Natural killer cell (primary cell): ENCODE measurements around the gene POMZP3. TPM values are rescaled to one million over a fixed set of nuclear protein-coding genes. Genes with fewer than 3 reads are reported as not detected.
"Not testable (repeated sequence)": the region's sequence is repeated elsewhere in the genome, so short reads cannot be mapped to it uniquely, and the experiment has no call there.

Source experiments
- ATAC-seq, 3 donors: fragments of 150-1000 bp in 2 of 3; fragments of 200-7000 bp in 1 of 3; cut with Tn5 transposase; 1 replicate in 1 of 3; 2 replicates in 2 of 3; pipeline ENCODE4 v1.10.0; 2021; ENCODE audit warnings: mild to moderate bottlenecking in 2 of 3, moderate library complexity in 2 of 3
- DNase-seq, 2 donors: peaks; one replicate each; pipeline versions ENCODE4 v3.0.0 to v3.0.0-alpha.2; 2013 to 2021; ENCODE audit warnings: mixed read lengths in 1 of 2
- H3K27ac ChIP-seq: one replicate; pipeline ENCODE4 v1.5.1; 2013; ENCODE audit warnings: mild to moderate bottlenecking, low read length
- H3K27me3 ChIP-seq: one replicate; pipeline ENCODE4 v1.6.1; 2013; ENCODE audit warnings: low read length; ENCODE audit not compliant: control insufficient read depth, insufficient read depth
- H3K36me3 ChIP-seq: one replicate; pipeline ENCODE4 v1.6.1; 2013; ENCODE audit warnings: low read length; ENCODE audit not compliant: control insufficient read depth, insufficient read depth
- H3K4me1 ChIP-seq: one replicate; pipeline ENCODE4 v1.6.1; 2013; ENCODE audit warnings: low read length; ENCODE audit not compliant: control insufficient read depth, insufficient read depth
- H3K4me3 ChIP-seq: one replicate; pipeline ENCODE4 v1.5.1; 2013; ENCODE audit warnings: low read length
- H3K9me3 ChIP-seq: one replicate; pipeline ENCODE4 v1.6.1; 2013; ENCODE audit warnings: low read length; ENCODE audit not compliant: control insufficient read depth, insufficient read depth
- H3K27ac Mint-ChIP-seq, 2 donors: one replicate each; pipeline ENCODE4 v1.8.0; 2022; ENCODE audit warnings: mild to moderate bottlenecking in 2 of 2, mixed read lengths in 2 of 2, moderate library complexity in 1 of 2
- H3K27me3 Mint-ChIP-seq, 2 donors: one replicate each; pipeline ENCODE4 v1.8.0; 2022; ENCODE audit warnings: low read depth in 2 of 2, mixed read lengths in 2 of 2
- H3K36me3 Mint-ChIP-seq: one replicate; pipeline ENCODE4 v1.8.0; 2022; ENCODE audit warnings: mixed read lengths
- H3K4me1 Mint-ChIP-seq, 2 donors: one replicate each; pipeline ENCODE4 v1.8.0; 2022; ENCODE audit warnings: mixed read lengths in 2 of 2
- H3K4me3 Mint-ChIP-seq: one replicate; pipeline ENCODE4 v1.8.0; 2022; ENCODE audit warnings: mild to moderate bottlenecking, moderate library complexity, mixed read lengths
- H3K9me3 Mint-ChIP-seq, 2 donors: one replicate each; pipeline ENCODE4 v1.8.0; 2022; ENCODE audit warnings: mixed read lengths in 2 of 2
- WGBS: methylation state at CpG from one replicate; pipeline ENCODE4 v1.1.7; 2013; ENCODE audit warnings: missing lambda C conversion rate; ENCODE audit not compliant: insufficient coverage; 5-methylcytosine and 5-hydroxymethylcytosine counted together
- intact Hi-C: fragments of 100-400 bp; cut with micrococcal nuclease; formaldehyde crosslinking; loops from one replicate; pipeline ENCODE4 v1.14.2; 2022
- total RNA-seq, 4 donors: library from RNA; stranded (reverse); fragments of 120-200 nt in 1 of 4; gene quantifications; one replicate each; pipeline versions ENCODE4 v1.2.3 to v1.2.4, GENCODE V29; 2013 to 2022

The POMZP3 gene
- total RNA-seq, 3 donors from 2014 or later (not counting 1 experiment from before 2014, with no cell fraction given): 17.1 to 21.9 (median 18.3) TPM

DNA sequence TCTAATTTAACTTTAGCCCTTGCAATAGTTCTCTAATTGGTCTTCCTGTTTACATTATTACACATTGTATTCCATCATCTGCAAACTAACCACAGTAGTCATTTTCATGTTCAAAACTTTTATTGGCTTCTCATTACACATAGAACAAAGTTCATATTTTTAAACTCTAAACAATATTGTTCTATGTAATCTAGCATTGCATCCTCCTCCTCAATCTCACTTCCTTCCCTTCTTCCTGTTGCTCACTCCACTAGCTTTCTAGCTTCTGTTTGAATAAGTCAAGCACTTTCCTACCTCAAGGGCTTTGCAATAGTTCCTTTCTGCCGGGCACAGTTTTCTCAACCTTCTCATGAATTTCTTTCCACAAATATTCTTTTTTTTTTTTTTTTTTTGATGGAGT lies 38.5 kb downstream of the POMZP3 start:
- not testable (repeated sequence) for H3K27me3 Mint-ChIP-seq, H3K27ac ChIP-seq
- H3K27ac Mint-ChIP-seq: peak overlapping the region; percentile 38 to 77

DNA sequence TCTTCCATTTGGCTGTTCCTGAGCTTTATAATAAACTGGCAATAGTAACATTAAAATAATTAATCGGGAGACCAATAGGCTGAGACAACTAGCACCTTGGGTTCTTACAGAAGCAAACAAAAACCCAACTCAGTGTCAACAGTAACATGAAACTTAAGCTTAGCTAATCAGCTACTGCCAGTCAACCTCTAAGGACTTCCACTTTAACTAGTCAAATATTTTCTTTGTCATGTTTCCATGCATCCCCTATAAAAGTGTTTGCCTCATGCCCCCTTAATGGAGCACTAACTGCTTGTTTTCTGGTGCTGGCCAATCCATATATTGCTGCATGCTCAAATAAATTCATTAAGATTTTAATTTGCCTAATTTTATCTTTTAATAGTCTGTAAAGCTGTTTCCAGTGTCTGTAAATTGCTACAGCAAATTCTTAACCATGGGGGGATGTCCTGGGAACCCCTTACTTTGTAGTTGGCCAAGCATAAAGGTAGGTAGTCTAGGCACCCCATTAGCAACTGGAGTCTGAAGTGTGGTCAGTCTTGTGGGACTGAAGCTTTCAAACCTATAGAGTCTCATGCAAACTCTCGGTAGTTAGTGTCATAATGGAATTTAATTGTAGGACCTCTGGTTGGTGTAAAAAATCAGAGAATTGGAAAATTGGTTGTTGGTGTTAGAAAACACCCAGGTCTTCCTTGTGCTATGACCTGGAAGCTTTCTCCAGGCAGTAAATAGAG lies 40.3 kb downstream of the POMZP3 start:
- H3K27ac ChIP-seq, H3K4me3 ChIP-seq, DNase-seq, H3K9me3 Mint-ChIP-seq, ATAC-seq, H3K36me3 Mint-ChIP-seq, H3K9me3 ChIP-seq, H3K27ac Mint-ChIP-seq, H3K4me1 ChIP-seq, H3K27me3 Mint-ChIP-seq, H3K4me3 Mint-ChIP-seq, H3K36me3 ChIP-seq, H3K27me3 ChIP-seq, intact Hi-C loops: not testable (repeated sequence)
- WGBS: 90% methylated on average over 2 of the region's 2 CpGs
- peaks cover 36 to 49% of the 10 kb centered on the region in 2 donors for H3K4me1 Mint-ChIP-seq

More for the DNA sequence above, 38.5 kb downstream of the POMZP3 start:
- H3K4me1 ChIP-seq, DNase-seq, H3K36me3 Mint-ChIP-seq, intact Hi-C loops, H3K4me3 Mint-ChIP-seq, H3K36me3 ChIP-seq, H3K27me3 ChIP-seq, H3K4me3 ChIP-seq, H3K9me3 ChIP-seq, H3K9me3 Mint-ChIP-seq: not testable (repeated sequence)
- ATAC-seq: peak in 1 of 3 donors; percentile 40
- no CpG with 5 or more reads among the region's 1 CpG for WGBS
- H3K4me1 Mint-ChIP-seq: peaks cover 31 to 43% of the 10 kb centered on the region in 2 donors

DNA sequence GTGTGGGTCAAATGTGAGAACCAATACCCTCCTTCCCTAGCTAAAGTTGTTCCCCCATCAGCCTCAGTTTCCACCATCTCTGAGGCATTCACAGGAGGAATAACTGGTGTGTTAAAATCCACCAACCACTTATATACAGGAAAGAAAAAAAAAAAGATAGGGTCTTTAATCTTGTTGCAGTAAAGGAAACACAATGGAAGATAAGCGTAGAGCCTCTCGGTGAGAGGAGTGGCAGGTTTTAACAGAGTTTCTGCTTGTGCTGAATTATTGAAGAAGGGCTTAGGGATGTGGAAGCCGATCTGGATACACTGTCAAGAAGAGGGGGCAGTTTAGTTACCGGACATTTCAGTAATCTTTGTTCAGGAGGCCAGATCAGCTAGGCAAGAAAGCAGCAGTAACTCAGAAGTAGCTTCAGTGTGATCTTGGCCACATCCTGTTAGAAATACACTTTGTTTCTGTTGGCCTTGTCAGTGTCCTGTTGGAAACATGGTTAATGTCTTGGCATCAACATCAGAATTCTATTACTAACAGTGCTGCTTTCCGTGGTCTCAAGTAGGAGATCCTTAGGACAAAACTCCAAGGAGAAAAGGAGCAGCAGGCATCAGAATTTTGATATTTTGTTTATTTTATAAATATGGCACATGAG lies 43.3 kb downstream of the POMZP3 start:
- WGBS: 30% methylated on average over 4 of the region's 5 CpGs
- H3K27me3 Mint-ChIP-seq, H3K4me1 ChIP-seq, intact Hi-C loops, H3K36me3 Mint-ChIP-seq, H3K36me3 ChIP-seq, H3K27ac ChIP-seq, H3K9me3 Mint-ChIP-seq, H3K27me3 ChIP-seq, H3K4me3 ChIP-seq, H3K9me3 ChIP-seq: not testable (repeated sequence)
- peaks cover 41 to 55% of the 10 kb centered on the region in 2 donors for H3K4me1 Mint-ChIP-seq
- peak overlapping the region; percentile 88 to 96 for H3K27ac Mint-ChIP-seq
- DNase-seq: peak in 1 of 2 donors; percentile 17
- peak; percentile 65 to 79 (median 76) for ATAC-seq
- peak overlapping the region; percentile 85 for H3K4me3 Mint-ChIP-seq

DNA sequence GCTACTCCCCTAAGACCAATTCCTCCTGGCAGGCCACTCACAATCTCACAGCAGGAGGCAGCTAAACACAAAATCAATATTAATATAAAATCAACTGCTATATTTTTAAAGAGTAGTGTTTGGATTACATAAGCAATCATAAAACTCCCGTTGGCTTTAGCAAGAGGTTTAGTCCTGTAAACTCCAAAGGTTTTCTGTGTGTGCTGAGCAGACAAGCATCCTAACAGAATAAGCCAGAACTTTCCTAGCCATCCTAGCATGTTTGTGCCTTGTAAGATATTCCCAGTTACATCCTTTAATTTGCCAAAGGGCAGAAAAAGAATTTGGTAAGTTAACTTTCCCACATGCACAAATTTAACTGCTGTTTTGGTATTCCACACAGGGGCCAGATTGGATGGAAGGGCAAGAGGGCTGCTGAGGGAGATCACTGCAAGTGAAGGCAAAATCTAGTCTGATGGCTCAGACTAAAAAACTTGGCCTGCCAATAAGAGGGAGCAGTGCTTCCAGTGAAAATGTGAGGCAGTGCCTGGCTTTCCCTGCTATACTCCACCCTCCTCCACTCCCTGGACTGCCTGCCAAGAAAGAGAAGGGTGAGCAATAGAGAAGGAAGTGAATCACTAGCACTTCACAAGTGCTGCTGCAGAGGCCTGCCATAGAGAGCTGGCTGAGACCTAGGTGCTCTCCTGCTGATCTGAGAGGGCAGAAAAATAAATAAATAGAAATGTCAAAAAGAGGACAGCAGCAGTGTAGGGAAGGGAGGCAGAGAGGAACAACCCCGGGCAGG lies 44.0 kb downstream of the POMZP3 start:
- H3K27me3 Mint-ChIP-seq, H3K9me3 Mint-ChIP-seq, H3K4me3 ChIP-seq, DNase-seq, H3K27ac ChIP-seq, H3K36me3 ChIP-seq, H3K27me3 ChIP-seq, intact Hi-C loops, H3K36me3 Mint-ChIP-seq, H3K4me1 ChIP-seq, H3K9me3 ChIP-seq: not testable (repeated sequence)
- ATAC-seq: peak; percentile 77 to 94 (median 87)
- peak overlapping the region; percentile 88 to 96 for H3K27ac Mint-ChIP-seq
- peaks cover 37 to 49% of the 10 kb centered on the region in 2 donors for H3K4me1 Mint-ChIP-seq
- peak overlapping the region; percentile 85 for H3K4me3 Mint-ChIP-seq
- no CpG with 5 or more reads among the region's 2 CpGs for WGBS

DNA sequence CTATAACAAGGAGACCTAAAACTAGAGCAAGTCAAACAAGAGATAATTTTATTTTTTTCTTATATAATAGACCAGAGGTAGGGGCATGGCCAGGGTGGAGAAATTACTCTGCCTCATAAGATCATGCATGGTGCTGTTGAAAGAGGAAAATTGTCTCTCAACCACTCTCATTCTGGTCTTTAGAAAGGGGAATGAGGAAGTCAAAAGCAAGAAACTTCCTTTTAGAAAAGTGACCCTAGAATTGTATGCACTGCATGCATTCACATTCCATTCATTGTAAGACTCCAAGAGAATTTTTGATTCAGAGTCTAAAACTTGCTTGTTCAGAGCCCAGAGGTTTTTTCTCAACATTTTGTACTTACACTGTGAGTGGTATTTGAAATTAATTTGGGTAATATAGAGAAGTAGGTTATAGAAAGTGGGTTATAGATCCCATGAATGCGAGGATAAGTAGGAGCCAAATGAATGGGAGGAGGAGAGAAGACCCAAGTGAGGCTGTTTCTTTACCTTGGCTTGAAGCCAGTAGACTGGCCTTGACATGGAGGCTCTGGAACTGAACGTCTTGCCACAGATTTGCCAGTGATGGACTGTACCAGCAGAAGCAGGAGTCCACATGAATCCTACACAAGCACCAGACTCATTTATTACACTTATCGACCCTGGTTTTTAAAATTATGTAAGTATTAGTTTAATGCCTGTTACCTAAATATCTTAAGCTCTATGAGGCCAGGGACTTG lies 51.0 kb downstream of the POMZP3 start:
- H3K27me3 Mint-ChIP-seq, ATAC-seq, H3K9me3 Mint-ChIP-seq, H3K4me1 ChIP-seq, DNase-seq, H3K4me3 ChIP-seq, H3K36me3 Mint-ChIP-seq, H3K4me3 Mint-ChIP-seq, intact Hi-C loops, H3K9me3 ChIP-seq, H3K27me3 ChIP-seq, H3K27ac Mint-ChIP-seq, H3K27ac ChIP-seq, H3K36me3 ChIP-seq: not testable (repeated sequence)
- WGBS: 93% methylated on average over 2 of the region's 3 CpGs
- H3K4me1 Mint-ChIP-seq: peaks cover 11 to 15% of the 10 kb centered on the region in 2 donors

DNA sequence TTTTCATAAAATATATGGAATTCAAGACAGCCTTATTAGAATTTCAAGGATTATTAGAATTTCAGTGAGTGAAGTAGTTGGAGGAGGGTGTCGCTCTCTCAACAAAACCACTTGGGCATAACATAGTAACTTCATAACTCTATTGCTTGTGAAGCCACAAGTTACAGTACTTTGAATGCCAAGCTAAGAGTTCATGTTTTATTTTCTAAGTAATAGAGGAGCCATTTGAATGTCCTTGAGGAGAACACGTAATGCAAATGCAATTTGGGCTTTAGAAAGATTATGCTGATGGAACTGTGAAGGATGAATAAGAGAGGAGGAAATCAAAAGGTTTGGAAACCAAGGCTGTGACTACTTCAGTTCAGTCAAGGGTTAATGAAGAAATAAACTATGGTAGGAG lies 51.6 kb downstream of the POMZP3 start:
- ATAC-seq, H3K27ac Mint-ChIP-seq: not testable (repeated sequence)

DNA sequence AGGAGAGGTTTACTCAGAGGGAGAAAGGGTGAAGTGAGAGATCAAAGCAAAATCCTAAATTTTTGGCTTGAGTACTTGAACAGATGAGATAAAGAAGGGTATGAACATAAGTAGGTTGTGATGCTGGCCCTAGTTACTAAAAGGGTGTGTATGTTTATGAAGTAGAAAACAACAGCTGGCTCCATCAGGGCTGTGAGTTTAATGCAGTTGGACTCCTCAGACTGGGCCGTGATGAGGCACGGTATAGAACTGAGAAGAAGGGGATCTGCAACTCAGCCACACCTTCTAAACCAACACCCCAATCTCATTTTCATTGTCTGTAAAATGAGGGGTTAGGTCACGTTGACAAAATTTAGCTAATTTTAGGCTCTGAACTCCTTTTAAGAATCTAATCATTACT lies 54.8 kb downstream of the POMZP3 start:
- 100% methylated on average over 1 of the region's 3 CpGs for WGBS
- intact Hi-C loops, H3K4me3 Mint-ChIP-seq, H3K9me3 Mint-ChIP-seq, H3K36me3 Mint-ChIP-seq, H3K36me3 ChIP-seq, H3K4me1 ChIP-seq, DNase-seq, ATAC-seq, H3K9me3 ChIP-seq, H3K4me3 ChIP-seq, H3K27me3 ChIP-seq, H3K27me3 Mint-ChIP-seq, H3K27ac ChIP-seq: not testable (repeated sequence)
- Mint-ChIP-seq H3K4me1 (peaks cover 5 to 19% of the 10 kb centered on the region in 2 donors), H3K27ac (peak overlapping the region in 1 of 2 donors; percentile 71)

More for the DNA sequence above, 51.6 kb downstream of the POMZP3 start:
- H3K36me3 Mint-ChIP-seq, H3K27me3 Mint-ChIP-seq, intact Hi-C loops, H3K27me3 ChIP-seq, H3K4me1 ChIP-seq, H3K27ac ChIP-seq, H3K9me3 ChIP-seq, H3K36me3 ChIP-seq, DNase-seq, H3K9me3 Mint-ChIP-seq, H3K4me3 Mint-ChIP-seq, H3K4me3 ChIP-seq: not testable (repeated sequence)
- no CpG with 5 or more reads among the region's 2 CpGs for WGBS
- H3K4me1 Mint-ChIP-seq: peaks cover 11 to 15% of the 10 kb centered on the region in 2 donors
